Heart left ventricle (tissue), 13 donors: ENCODE measurements around the gene SETD2.
A peak's percentile ranks its signal among the peaks of the same experiment; 100 is the strongest.

Experiments used
- CTCF ChIP-seq, 12 donors: fragments of 200-600 bp; sonication (generic) in 4 of 12; IDR thresholded peaks; one replicate each; pipeline versions ENCODE4 v1.5.0 to v1.8.0; 2018 to 2022; ENCODE audit warnings: antibody characterized with exemption in 12 of 12, mild to moderate bottlenecking in 5 of 12
- POLR2A ChIP-seq, 2 donors: fragments of 450-650 bp; IDR thresholded peaks; one replicate each; pipeline ENCODE4 v1.6.1; 2017; ENCODE audit warnings: antibody characterized with exemption in 2 of 2, mild to moderate bottlenecking in 2 of 2, moderate library complexity in 2 of 2
- donor health status: ischemic (EF 13 %, LVEDD 7.1; RV severe dilation, severe dysfunction).
- donor health status: DM: no; HTN: yes; CAD: no.
- donor health status: DM: no; HTN: no; CAD: no.
- donor health status: ischemic (EF 25% LVEDD 6.9; RV normal size, moderate dysfunction).
- donor health status: ischemic (EF 25% LVEDD 5.7; RV mildly dilated, moderate dysfunction).
- donor health status: ischemic (EF 35%, LVEDD 5.7; RV mildly dilated, moderate dysfunction).
- donor health status: nonischemic (EF 11% LVEDD 7.7; RV severe dilation, severe dysfunction).
- donor health status: DM: yes; HTN: yes; CAD: no.
- donor health status: PGD.
- donor health status: ischemic (EF 29% LVEDD 5.4; RV normal size, mild dysfunction).
- donor health status: nonischemic (EF 23%, LVEDD 6.1; RV moderate dilation, normal function).

- TF ChIP-seq CTCF (IDR thresholded peaks at IDR 0.05), result no peak
- peak in 1 of 2 donors; percentile 62 for TF ChIP-seq POLR2A (IDR thresholded peaks at IDR 0.05)
Observed at GRCh38 chr3:46976326-46977190, 187.4 kb downstream of the SETD2 start, which contains the start of gene CCDC12.
